BJ (cell line): ENCODE data around the gene CLCC1. TPM values are rescaled to one million over a fixed set of nuclear protein-coding genes. Genes with fewer than 3 reads are reported as not detected.

Experiments used
- CTCF ChIA-PET: fragments of 350-600 bp; formaldehyde crosslinking; extraction: SDS; loops from one replicate; lab custom pipeline; 2021; ENCODE audit warnings: antibody characterized with exemption, inconsistent platforms; lab: Yijun Ruan, JAX
- POLR2A ChIA-PET: fragments of 300-600 bp; sonication (Branson Sonifier 250); formaldehyde crosslinking; extraction: SDS; loops from one replicate; lab custom pipeline; 2021; ENCODE audit warnings: antibody characterized with exemption; lab: Charles Lee
- DNase-seq: peaks from one replicate; pipeline ENCODE4 v3.0.0-alpha.2; 2011; ENCODE audit warnings: low read depth
- H3K27me3 ChIP-seq: 2 replicates; pipeline ENCODE4 v1.6.0; 2011; ENCODE audit warnings: low read length; ENCODE audit not compliant: control insufficient read depth, insufficient read depth
- H3K36me3 ChIP-seq: 2 replicates; pipeline ENCODE4 v1.5.1; 2011; ENCODE audit warnings: low read length; ENCODE audit not compliant: control insufficient read depth, insufficient read depth
- H3K4me3 ChIP-seq: 2 replicates; pipeline ENCODE4 v1.5.1; 2011; ENCODE audit warnings: low read depth, mild to moderate bottlenecking, control low read depth, low read length
- CTCF ChIP-seq: IDR thresholded peaks from 2 replicates; pipeline ENCODE4 v1.5.1; 2011; ENCODE audit warnings: low read depth, mild to moderate bottlenecking, control low read depth, inconsistent platforms, low read length, moderate library complexity; ENCODE audit not compliant: insufficient read depth
- polyA plus RNA-seq: library from polyadenylated mRNA; depleted of rRNA; stranded (reverse); fragments of >200 nt; gene quantifications from 2 replicates; pipeline ENCODE4 v1.2.3, GENCODE V29; 2011; rRNA removed
- small RNA-seq: library from RNA; depleted of rRNA; stranded (forward); fragments of <200 nt; gene quantifications from one replicate; pipeline ENCODE3, GENCODE V24; 2012; ENCODE audit warnings: low replicate concordance, low read depth; ENCODE audit not compliant: insufficient read length

CLCC1 gene
- polyA plus RNA-seq, 1 experiment = 28.7 TPM

GRCh38 chr1:108925920-108926319 is 37.4 kb downstream of the CLCC1 start:
- ChIA-PET POLR2A (no interaction called here), CTCF (interaction anchor here (1.1 kb wide), 1 partner anchor 12 kb away, joined by 3 read pairs; no protein-coding TSS in a partner anchor)
- Histone ChIP-seq H3K4me3 (no peak overlapping the region), H3K27me3 (no peaks in the 10 kb centered on the region), H3K36me3 (peaks cover 6% of the 10 kb centered on the region)
- no peak for DNase-seq
- no peak for TF ChIP-seq CTCF

GRCh38 chr1:108916788-108917187 is 46.5 kb downstream of the CLCC1 start:
- POLR2A ChIA-PET = no interaction called here
- CTCF ChIA-PET = interaction anchor here (1.1 kb wide), 1 partner anchor 22 kb away, joined by 4 read pairs; no protein-coding TSS in a partner anchor
- no peaks in the 10 kb centered on the region for H3K36me3 ChIP-seq

More at GRCh38 chr1:108916788-108917187, 46.5 kb downstream of the CLCC1 start:
- H3K4me3 ChIP-seq = no peak overlapping the region
- H3K27me3 ChIP-seq = no peaks in the 10 kb centered on the region
- TF ChIP-seq CTCF = no peak
- DNase-seq = no peak

Small RNA genes within 50 kb of the gene (small RNA-seq; reads per million reads assigned to genes)
- gene BX679664.2 = not detected

Other genes with a start within 250 kb of the CLCC1 start
- 10.8 and 25.0 TPM in 2 replicates for gene STXBP3, start 216.8 kb downstream of the CLCC1 start, polyA plus RNA-seq
- 0.25 and 0.32 TPM in 2 replicates for gene AKNAD1, start 106.4 kb downstream of the CLCC1 start, polyA plus RNA-seq
- gene GPSM2, start 86.5 kb downstream of the CLCC1 start, polyA plus RNA-seq = 8.1 and 17.2 TPM in 2 replicates
- 7.3 and 12.8 TPM in 2 replicates for gene WDR47, start 78.6 kb upstream of the CLCC1 start, polyA plus RNA-seq
- gene TAF13, start 112.5 kb upstream of the CLCC1 start, polyA plus RNA-seq = 14.7 and 63.7 TPM in 2 replicates
- 31.0 and 48.8 TPM in 2 replicates for gene TMEM167B, start 127.3 kb upstream of the CLCC1 start, polyA plus RNA-seq
- gene ELAPOR1, start 150.6 kb upstream of the CLCC1 start, polyA plus RNA-seq = 1.1 and 2.3 TPM in 2 replicates